HG02852 (cell line): Measurements from ENCODE around the gene TMEM30A.

Experiments used
- ATAC-seq: cut with Tn5 transposase; IDR thresholded peaks from one replicate; pipeline ENCODE4 v1.9.1; 2021; ENCODE audit warnings: mild to moderate bottlenecking, moderate library complexity; ENCODE audit not compliant: unreplicated experiment

The TMEM30A gene

DNA sequence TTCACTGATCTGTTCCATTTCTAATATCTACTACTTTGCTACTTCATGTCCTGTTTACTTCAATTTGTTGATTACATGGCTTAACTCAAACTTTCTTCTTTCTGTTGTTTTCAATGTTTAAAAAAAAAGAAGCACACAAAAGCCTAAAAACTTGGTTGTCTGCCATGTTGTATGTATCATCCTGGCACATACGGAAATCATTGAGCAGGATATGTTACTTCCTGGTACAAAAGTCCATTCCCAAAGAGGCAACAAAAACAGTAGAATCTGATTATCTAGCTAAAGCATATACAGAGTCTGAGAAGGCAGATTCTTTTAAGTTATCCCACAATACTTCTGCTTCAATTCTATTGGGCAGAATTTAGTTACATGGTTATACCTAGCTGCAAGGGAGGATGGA is 64.2 kb downstream of the TMEM30A start:
- ATAC-seq, result no peak

DNA sequence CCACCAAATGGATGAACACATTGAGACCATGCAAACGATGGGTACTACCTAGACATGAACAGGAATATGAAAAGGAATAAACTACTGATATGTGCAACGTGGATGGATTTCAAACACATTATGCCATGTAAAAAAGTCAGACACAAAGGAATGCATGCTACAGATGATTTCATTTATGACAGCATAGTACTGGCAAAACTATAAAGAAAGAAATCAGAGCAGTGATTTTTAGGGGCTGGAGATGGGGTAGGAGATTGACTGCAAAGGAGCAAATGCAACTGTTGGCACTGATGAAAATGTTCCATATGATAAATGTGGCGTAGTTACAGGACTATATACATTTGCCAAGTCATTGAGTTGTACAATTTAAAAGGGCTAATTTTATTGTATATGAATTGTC is 65.3 kb downstream of the TMEM30A start:
- ATAC-seq, result no peak

DNA sequence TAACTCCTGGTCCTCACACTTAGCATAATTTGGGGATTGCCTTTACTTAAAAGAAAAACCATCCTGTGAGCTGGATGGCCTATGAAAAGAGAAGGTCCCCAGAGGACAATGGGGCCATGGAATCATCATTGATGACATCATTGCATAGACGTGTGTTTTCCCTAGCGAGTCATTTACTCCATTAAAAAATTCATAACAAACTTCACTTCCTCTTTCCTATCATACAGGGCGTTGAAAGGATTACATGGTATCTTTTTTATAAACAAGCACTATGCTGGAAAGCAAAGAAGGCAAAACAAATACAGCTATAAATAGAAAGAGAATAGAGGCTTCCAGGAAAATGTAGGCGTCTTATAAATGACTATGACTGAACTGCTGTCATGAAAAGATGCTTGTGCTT is 67.4 kb downstream of the TMEM30A start:
- ATAC-seq, result no peak

DNA sequence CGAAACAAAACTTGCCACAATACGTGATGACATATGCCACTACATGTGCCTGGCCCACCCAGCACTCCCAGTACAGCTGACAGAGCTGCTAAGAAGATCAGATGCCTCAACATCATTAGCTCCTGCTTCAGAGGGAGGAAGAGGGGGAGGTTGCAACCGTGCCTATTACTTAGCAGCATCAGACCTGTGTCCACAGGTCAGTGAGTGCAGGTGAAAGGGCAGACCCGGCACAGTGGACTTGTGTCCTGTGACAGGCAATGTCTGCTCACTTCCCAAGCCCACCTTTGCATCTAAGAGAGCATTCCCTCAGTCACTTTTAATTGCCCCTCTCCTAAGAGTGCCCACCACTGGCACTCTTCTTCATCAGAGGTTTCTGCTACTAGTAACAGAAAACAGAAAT is 69.3 kb downstream of the TMEM30A start:
- no peak for ATAC-seq

DNA sequence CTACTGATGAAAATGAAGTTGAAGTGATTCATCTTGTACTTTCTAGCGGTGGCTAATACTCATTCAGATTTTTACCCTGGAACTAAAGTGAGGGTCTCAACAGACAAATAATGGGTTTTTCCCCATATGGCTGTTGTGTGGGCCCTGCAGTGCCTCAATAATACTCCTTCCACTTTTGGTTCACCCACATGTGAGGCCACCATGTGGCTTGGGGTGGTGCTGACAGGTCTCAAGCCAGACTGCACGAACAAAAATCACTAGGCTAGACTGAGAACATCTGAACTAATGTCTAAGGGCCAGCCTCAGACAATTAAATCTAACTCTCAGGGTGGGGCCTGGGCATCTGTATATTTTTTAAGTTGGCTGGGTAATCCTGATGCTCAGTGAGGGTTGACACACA is 70.9 kb downstream of the TMEM30A start:
- ATAC-seq, result peak; percentile 47

DNA sequence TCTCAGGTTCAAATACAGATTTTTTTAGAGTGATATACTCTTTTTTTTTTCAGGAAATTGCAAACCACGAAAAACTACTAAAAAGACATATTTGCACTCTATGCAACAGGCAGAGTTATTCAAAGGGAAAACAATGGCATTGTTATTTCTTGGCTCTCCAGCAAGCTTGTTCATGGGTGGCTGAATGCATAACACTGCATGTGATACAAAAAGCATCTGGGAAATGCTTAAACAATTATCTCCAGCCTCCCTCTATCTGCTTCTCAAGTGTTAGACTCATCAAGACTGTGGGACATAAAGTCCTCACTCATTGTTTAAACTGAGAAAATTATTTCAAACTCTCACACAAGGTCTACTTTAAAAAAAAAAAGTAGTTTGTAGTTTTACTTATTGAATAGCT is 71.5 kb downstream of the TMEM30A start:
- ATAC-seq, result no peak

DNA sequence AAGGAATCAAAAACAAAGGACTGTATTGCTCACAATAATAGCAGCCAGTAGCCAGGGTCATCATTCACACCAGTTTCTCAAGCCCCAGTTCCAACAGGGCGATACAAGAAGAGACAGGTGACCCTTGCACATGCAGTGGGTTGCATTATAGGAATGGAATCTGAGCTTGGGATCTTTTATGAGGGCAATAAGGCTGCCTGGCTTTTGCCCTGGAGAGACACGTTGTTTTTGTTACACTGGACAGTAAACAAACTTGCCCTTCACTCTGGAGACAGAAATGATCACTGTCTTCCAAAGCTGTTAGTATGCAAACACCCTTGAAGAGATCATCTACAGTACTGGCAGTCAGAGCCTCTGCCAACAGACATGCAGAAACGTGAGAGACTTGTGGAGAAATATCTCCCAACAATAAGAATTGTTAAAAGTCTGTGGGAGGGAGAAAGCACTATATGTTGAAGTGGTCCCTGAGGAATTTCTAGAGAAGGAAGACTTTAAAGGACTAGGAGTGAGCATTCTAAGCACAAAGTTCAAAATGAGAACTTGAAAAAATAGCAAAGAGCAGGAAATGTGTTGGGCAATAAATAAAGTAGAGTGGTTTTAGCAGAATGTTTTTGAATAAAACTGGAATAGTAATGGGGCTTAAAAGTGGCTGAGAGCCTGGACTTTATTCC is 72.5 kb downstream of the TMEM30A start:
- ATAC-seq, result no peak

DNA sequence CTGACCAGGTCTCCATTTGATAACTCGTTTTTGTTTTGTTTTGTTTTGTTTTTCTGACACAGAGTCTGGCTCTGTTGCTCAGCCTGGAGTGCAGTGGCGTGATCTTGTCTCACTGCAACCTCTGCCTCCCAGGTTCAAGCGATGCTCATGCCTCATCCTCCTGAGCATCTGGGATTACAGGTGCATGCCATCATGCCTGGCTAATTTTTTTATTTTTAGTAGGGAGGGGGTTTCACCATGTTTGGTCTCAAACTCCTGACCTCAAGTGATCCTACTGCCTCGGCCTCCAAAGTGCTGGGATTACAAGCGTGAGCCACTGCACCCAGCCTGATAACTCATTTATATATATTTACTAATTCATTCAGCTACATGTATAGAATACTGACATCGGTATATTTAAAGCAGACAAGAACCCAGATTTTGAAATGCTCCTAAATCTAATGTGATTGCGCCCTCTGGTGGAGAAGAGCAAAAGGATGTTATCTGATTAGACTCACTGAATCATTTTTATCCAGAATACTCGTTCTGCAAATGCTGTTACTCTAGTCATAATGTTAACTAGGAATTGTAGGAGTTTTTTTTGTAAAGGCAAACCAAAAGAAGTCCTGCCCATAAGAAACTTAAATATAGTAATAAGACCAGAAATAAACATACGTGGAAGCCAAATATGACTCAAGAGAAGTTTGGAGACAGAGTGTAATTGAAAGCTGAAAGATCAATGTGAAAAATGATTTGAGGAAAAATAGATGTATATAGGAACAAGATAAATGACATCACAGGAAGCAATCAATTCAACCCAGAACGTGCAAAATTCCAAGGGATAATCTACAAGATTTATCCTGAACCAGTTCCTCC is 73.5 kb downstream of the TMEM30A start:
- ATAC-seq, result no peak

DNA sequence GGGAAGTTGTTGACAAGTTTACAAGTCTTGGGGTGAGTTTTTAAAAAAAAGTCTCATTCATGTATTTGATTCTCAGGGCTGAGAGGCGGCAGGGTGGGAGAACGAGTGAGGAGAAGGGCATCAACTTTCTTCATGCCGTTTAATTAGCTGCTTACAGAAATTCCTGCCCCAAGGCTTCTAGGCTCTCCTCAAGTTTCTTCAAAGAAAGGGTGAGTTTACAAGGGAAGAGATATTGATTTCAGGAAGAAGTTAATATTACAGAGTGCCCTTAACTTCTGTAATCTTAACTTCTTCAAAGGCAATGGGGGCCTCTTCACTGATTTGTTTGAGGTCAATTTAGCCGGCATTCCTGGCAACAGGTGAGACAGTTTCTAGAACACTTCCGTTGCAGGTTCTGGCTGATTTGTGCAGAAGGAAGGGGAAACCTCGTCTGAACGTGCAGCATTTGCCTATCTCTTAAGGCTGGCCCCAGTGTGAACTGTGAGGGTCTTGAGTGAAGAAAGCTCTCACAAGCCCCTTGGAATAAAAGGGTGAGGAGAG is 75.3 kb downstream of the TMEM30A start:
- no peak for ATAC-seq

DNA sequence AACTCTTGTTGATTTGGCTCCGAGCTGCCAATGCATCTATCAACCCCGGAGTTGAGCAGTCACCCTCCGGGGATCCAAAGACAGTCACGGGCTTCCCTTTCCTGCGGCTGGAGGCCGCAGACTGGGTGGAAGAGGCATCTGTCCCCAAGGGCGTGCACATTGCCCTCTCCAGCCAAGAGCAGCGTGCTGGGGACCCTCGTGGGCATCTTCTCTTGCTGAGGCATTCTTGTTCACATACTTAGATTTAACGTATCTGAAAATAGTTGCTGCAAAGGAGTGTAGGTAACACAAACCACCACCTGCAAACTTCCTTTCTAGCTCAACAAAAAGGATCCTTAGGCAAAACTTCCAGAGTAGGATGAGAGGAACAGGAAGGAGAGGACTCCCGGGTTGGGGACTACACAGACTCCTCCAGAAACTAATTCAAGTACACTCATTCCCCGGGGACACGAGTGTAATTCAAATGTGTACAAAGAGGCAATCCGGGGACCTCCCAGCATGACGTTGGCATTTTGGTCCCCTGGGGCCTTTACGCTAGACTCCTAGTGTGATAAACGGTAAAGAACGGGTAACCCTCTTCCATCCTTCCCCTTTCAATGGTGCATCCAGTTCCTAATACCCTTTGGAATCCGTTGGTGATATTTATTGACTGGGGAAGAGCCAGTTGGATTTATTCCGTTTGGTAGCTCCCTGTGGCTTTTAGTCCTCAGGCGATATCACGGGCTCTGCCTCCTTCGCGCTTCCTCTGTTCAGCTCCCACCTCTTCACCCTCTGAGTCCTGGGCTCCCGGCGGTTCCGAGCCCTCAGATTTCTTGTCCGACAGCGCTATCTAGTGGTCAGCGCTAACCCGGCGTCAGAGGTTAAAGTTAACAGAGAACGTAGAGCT is 76.1 kb downstream of the TMEM30A start:
- peak; percentile 69 for ATAC-seq

DNA sequence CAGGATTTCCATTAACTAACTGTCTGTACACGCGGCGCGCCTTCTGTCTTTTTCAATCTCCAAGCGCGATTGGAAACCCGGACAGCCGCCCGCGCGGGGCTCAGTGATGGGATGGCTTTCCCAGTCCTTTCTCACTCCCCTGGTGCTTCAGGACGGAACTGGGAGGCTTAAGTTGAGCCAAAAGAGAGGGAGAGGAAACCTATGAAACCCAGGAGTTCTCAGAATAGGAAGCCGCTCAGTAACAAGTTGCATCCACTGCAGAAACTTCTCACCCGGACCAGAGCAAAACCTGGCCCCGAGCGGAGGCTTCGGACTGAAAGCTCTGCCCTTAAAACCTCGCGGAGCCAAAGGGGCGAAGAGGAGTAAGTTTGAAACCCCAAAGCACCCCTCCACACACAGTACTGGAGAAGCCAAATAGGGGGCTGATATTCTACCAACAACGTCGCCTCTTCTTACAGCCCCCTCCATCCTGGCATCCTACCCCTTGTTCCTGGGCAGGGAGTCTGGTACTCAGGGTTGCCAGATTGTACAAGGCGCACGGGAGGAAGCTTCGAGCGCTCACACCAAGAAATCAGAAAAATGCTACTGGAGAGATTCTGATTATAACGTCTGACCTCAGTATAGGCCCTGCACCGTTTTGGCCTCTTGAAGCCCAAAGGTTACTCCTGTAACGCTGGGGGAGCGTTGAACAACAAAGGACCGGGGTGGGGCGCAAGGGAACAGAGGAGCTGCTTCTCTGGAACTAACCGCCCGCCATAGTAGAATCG is 77.8 kb downstream of the TMEM30A start:
- ATAC-seq, result no peak

DNA sequence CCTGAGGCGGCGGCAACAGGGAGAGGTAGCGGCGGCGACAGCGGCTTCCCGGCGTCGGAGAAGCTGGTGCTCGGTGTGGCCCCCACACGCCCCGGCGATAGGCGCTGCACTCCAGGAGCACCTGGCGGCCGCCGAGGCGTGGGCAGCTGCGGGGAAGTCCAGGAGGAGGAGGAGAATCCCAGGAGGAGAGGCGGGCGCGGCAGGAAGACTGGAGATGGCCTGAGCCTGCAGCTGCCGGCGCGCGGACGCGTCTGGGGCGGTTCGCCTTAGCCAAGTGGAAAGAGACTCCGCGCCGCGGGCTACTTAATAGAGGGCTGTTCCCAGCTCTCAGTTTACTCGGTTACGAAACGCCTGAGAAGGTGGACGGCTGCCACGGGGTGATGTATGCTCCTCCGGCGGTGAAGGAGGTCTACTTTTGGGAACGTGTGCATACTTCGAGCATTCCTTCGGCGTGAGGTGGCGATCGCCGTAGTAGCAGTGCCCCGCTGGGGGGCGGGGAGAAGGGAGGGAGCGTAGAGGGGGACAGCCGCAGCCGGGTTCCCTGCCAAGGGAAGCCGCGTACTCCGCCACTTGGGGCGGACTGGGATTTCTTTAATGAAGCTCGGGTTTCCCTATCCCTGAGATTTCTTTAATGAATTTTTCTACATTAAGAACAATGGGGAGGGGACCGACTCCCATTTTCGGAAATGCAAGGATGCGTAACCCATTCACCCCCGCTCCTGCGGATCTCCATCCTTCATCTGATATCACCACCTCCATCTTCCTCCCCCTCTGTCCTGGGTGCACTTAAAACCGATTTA is 78.6 kb downstream of the TMEM30A start, which contains the start of gene COL12A1:
COL12A1 (minus strand) TSS at position 278 of the 800 bp plus-strand sequence. CDS start 3,261 bp downstream, outside the sequence.
- ATAC-seq, result no peak

DNA sequence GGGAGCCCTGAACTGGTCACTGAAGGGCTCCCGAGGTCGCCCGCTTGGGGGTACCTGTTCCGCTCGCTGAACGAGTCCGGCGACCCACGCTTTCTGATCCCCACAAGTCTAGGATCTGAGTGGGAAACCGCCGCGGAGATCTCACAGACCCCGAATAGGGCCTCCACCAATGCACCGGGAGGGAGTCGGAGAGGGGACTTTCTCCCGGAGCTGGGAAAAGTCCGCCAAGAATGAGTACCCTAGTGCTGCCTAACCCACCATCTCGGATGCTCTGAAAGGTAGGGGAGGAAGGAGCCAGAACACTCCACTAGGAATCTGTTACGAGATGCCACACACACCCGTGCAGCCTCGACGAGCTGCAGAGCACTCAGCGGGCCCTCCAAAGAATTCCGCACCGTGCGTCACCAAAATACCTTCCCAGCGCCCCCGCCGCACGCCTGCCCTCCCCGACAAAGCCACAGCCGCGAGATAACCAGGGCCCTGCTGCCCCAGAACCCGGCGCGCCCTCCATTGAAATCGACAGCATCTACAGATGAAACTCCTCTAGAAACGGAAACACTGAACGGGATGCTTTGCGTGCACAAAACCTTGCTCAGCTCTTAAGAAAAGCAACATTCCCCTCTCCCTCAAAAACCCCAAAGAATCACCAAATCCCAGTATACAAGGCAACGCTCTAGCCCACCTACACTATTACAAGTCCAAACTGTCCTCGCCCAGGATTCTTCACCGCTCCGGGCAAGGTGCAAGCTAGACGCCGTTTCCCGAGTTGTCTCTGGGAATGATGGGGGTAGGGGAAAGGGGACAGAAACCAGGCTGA is 79.4 kb downstream of the TMEM30A start:
- ATAC-seq, result no peak

DNA sequence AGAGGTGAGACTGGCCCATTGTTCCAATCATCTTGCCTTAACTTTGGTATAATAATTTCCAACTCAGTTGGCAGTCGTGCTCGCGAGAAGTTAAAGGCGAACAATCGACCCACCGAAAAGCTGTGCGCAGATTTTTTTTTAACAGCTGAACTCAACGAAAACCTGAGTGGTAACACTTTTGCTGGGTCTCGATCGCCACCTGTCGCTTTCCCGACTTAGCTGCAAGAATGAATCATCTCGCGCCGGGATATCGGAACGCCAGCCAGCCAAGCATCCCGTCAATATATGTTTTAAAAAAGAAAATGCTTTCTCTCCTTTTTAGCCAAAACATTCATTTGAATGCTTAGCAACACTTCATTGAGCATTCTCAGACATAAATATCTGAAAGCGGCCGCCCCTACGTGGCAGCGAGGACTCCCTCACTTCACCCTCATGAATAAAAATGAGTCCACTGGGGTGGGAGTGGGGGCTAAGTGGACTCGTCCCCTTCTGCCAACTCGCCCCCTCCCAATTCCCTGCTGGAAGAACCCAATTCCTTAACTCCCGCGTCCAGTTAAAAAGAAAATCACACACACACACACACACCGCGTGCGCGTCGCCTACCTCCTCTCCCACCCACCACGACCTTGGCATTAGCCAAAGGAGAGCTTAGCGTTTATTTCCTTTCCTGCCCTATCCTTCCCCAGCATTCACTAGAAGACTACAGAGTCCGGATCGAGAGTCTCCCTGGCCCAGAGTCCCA is 80.2 kb downstream of the TMEM30A start:
- no peak for ATAC-seq

DNA sequence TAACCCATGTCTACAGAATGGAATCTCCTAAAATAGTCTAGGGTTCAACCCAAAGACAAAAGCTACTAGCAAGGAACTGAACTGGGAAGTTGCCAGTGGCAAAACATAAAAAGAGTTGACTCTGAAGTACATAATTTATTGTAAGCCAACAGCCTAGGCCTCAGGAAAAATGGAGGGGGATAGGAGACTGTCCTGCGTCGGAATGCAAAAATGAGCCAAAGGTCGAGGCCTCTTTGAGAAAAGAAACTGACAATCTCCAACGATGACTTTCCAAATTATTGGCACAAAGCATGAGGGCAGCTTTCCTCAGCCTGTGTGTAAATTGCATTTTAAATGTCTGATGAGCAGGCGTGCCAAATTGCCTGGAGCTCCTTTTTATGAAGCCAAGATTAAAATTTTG is 80.9 kb downstream of the TMEM30A start:
- ATAC-seq, result no peak
